Right lobe of liver (tissue), 4 donors: Measurements from ENCODE around the gene KLHL6.

ENCODE experiments used
- CTCF ChIP-seq, 4 donors: fragments of 200-600 bp in 3 of 4; fragments of 450-650 bp in 1 of 4; IDR thresholded peaks; one replicate each; pipeline versions ENCODE4 v1.5.1 to v1.8.0; 2016 to 2022; ENCODE audit warnings: antibody characterized with exemption in 4 of 4, mild to moderate bottlenecking in 2 of 4
- POLR2A ChIP-seq: fragments of 450-650 bp; IDR thresholded peaks from one replicate; pipeline ENCODE4 v1.6.1; 2017; ENCODE audit warnings: antibody characterized with exemption, mild to moderate bottlenecking
- donor health status: DM: no; HTN: no; CAD: no.
- donor health status: DM: no; HTN: no; CAD: no.
- donor health status: DM: no; HTN: yes; CAD: no.

- TF ChIP-seq CTCF (IDR thresholded peaks at IDR 0.05) (no peak), POLR2A (no peak)
Observed at GRCh38 chr3:183496311-183496710, 59.2 kb downstream of the KLHL6 start.
